Mucosa of gallbladder (tissue), 1 donor: Measurements from ENCODE around the gene SPOCK1. TPM values are rescaled to one million over a fixed set of nuclear protein-coding genes. Genes with fewer than 3 reads are reported as not detected.
"Not testable (repeated sequence)": the region's sequence is repeated elsewhere in the genome, so short reads cannot be mapped to it uniquely, and the experiment has no call there.

ENCODE experiments used
- DNase-seq: peaks from one replicate; pipeline ENCODE4 v3.0.0-alpha.2; 2020; ENCODE audit warnings: low spot score
- total RNA-seq: library from RNA; stranded (reverse); gene quantifications from one replicate; pipeline ENCODE4 v1.2.1, GENCODE V29; 2021
- donor health status: DM: no; HTN: no; CAD: no.

SPOCK1 gene
- total RNA-seq, 1 donor from 2014 or later: 13.6 TPM

DNA sequence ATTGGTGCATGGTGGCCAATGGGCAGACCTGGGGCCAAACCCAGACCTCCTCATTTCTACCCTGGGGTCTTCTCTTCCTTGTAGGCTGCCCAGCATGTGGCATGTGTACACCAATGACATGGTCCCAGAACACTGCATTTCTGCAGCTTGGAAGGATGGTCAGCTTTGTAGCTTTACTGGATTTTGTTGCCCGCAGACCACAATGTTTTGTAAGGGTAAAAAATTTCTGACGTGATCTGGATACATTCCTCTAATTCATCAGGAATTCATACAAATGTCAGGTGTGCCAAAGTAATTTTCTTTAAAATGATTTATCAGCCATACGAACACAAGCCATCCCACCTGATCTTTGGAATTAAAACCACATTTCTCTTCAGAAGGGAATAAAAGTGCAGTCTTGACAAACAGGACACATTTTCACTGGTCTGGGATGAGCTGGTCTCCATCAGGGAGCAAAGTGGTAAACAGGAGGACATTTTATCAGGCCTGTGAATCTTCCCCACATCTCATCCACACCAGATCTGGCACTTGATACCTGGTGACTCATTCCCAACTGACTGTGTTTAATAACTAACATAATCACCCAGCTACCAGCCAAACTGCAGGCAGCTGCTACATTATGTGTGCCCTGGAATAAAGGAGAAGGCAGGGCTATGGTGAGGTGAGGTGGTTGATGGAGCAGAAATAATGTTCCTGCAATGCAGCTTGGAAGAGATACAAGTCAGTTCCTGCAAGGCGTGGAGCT is 103.9 kb downstream of the SPOCK1 start:
- DNase-seq: no peak

DNA sequence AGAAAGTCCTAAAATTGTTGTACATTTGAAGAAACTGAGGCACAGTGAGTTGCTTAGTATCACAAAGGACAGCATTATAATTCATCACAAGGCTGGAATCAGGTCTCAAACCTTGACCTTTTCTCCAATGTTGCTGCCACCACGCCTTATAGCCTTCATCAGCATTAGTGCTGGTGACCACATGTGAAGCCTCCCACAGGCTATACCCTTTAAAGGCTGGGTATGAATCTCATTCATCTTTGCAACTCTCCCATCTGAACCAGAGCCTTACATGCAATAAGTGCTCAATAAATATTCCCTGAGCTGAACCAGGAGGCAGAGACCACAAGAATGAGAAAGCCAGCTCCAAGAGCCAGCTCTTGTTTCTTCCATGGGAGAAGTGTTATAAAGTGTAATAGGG is 104.7 kb downstream of the SPOCK1 start:
- DNase-seq: no peak

DNA sequence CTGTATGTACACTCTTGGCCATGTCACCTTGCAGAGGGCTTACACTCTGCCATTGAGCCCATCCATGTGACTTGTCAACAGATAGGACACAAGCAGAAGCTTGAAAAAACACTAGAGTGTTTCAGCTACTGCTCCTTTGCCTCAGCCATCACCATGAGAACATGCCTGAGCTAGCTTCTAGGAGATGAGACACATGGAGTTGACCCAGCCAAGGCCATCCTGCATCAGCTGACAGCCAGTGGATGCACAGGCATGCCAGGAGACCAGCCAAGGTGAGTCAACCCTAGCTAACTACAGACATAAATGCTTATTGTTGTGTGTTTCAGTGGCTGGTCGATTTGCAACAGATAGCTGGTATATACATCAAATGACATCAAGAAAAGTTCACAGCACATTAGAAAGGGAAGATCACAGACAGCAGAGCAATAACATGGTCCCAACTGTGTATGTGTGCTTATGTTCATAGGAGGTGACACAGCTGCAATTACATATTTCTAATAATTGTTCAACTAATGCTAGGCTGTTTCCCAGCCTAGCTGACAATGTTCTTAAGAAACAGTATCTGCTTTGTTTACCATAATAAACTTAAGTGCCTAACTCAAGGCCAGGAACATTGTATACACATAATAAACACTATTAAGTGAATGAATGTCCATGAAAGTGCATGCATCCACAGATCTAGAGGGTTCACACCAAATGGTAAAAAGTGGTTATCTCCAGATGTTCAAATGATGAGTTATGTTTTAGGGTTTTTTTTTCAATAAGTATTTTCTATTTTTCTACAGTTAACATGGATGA is 105.7 kb downstream of the SPOCK1 start:
- no peak for DNase-seq

DNA sequence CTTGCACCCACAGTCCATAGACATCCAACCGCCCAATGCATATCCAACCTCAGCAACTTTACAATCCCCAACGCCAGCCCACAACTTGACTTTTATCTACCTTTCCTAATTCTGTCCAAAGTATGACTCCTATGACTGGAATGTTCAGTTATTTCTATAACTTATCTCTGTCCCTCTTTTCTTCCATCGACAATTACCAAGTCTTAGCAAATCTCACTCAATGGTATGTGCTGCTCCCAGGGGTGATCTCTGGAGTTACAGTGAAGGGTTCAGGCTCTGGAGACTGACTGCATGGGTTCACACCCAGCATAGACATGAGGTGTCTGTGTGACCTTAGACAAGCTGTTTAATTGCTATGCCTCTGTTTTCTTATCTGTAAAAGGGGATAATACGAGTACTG is 106.9 kb downstream of the SPOCK1 start:
- DNase-seq: no peak

DNA sequence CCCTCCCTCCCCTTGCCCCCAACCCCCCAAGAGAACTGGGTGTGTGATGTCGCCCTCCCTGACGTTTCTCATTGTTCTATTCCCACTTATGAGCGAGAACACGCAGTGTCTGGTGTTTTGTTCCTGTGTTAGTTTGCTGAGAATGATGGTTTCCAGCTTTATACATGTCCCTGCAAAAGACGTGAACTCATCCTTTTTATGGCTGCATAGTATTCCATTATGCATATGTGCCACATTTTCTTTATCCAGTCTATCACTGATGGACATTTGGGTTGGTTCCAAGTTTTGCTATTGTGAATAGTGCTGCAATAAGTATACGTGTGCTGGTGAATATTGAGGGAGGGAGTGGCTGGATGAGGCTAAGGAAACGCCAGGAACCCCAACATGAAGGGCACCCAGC is 108.1 kb downstream of the SPOCK1 start:
- DNase-seq: not testable (repeated sequence)

DNA sequence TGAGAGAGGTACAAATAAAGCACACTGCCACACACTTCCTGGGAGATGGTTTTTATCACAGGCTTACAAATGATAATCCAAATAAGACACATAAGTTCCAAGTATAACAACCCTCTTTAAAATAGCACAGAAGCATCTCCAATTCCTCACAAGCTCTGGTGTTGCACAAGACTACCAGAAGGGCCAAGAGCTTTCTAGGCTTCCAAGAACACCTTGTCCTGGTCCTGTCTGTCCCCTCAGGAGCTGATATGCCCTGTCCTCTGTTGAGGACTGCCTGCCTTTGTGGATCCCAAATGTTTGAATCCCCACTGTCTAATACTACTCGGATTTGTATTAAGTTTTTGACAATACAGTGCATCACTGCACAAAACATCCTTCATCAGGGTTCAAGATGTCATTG is 110.1 kb downstream of the SPOCK1 start:
- DNase-seq: no peak

DNA sequence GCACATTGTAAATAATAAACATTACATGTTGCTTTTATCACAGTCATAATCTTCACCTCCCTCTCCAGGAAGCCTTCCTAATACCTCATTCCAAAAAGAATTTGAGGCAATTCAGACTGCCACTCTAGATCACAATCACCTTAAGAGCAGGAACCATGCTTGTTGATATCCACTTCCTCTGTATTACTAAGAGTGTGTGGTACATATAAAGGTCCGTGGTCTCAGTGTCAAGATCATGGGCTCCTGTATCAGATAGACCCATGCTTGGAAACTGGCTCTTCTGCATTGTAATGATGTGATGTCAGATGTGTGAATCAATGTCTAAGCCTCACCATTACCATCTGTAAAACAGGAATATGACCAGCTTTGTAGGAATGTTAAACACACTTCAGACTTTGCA is 114.1 kb downstream of the SPOCK1 start:
- DNase-seq: no peak

DNA sequence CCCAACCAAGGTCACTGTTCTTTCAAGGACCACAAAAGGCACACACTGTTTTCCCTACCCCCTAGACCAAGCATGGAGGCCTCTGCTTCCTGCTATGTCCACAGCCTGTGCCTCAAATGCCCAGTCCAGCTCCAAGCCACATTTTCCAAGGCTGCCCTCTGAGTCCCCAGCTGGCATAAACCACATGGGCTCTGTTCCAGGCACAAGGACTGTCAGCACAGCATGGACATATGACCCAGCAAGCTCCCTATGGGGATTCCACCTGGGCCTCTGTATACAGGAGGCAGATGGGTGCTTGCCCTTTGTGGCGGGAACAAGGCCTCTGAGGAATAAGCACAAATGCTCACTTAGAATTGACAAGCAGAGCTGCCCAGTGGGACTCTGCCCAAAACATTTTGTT is 115.2 kb downstream of the SPOCK1 start:
- no peak for DNase-seq

DNA sequence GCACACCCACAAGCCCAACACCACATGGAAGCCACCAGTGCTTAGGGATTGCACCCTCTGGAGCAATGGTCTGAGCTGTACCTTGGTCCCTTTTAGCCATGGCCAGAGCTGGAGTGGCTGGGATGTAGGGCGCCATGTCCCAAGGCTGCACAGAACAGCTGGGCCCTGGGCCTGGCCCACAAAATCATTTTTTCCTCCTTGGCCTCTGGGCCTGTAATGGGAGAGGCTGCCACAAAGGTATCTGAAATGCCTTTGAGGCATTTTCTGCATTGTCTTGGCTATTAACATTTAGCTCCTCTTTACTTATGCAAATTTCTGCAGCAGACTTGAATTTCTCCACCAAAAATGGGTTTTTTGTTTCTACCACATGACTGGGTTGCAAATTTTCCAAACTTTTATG is 117.6 kb downstream of the SPOCK1 start:
- DNase-seq: no peak

DNA sequence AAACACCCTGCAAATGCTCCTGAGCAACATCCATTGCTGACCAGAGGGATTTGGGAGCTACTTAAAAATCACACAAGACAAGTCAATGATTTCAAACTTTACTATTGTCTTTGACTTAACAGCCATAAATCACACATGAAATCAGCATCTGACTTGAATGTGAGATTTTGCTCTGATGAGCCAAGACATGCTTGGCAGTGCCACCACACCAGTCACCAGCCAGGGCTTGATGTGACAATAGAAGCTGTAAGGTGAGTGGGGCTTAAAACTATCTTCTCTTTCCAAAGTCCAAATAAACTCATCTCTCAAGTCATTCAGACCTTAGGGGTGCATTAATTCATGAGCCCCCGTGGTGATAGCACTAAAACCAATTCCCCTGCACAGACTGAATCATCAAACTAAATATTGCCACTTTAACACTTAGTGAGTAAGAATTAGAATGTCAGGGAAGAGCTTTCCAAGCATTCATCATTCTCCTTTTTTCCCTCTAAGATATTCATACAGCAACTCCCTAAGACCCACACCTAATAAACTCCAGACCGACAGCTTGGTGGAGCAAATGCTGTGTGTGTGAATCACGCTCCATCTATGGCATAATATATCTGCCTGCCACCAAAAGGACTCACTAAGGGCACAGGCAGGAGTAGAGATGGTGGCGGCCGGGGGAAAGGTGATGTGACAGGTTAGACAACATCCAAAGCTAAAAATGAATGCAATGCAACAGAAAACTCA is 119.4 kb downstream of the SPOCK1 start:
- no peak for DNase-seq

DNA sequence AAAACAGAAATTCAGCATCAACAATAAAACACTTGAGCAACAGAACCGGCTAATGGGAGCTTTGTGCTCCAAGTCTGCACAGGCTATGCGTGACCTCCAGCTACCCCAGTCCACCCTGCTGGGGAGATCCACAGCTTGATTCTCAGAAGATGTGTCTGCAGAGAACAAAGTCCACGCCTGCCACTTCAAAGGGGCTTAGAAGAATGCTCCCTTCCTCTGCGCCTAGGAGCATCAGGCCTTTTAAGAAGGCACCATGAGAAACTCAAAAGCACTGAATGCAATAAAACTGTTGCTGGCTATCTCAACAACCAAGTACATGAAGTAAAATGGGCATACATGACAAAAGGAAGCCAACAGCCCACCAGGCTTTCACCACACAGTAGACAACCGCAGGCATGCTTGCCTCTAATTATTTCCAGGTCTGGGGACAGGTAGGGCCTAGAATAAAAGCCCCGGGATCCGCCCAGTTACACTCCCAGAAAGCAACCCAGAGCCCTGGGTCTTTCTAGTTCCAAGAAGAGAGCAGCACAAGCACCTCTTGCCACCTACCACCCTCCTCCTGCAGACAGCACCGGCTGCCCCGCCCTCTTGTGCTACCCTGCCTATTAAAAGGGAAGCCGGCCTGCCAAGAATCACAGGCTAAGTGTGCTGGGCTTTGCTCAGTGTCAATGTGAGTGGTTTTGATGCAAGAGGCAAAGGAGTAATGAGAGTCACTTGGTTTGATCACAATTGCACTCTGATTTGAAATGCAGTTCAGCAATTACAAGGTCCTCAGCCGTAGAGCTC is 123.2 kb downstream of the SPOCK1 start:
- no peak for DNase-seq

DNA sequence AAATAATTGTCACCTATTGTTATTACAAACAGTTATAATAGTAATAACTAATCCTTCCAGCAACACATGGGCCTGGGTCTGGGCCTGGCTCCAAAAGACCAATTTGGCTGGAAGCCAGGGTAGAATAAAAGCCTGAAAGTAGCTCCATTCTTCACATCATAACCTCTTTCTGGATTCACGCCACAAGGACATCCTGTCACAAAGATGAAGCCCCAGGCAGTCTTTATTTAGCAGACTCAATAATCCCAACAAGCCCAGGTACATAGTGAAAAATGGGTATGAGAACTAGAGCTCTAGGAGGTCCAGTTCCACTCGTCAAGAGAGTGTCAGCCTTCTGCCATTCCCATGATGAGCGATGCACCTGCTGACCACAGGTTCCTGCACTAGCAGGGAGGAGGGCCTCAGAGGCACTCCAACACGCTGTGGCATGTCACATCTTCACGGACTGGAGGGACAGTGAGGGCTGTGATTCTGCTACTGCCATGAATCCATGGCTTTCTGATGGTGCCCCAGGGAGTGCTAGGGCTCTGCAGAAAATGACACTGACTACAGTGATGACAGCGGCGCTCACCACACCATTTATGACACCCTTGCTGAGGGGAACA is 124.9 kb downstream of the SPOCK1 start:
- DNase-seq: no peak

DNA sequence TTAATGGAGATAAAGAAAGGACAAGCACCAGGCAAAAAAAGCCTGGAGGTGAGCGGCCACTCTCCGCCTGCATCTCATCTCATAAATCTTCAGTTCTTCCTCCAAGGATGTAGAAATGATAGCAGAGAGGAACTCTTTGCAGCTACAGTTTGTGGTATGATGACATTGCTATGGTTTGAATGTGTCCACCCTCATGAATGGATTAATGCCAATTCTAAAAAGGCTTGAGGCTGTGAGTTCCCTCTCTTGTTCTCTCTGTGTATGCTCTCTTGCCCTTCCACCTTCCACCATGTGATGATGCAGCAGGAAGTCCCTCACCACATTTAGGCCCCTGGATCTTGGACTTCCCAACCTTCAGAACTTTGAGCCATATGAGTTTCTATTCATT is 126.4 kb downstream of the SPOCK1 start:
- DNase-seq: no peak

DNA sequence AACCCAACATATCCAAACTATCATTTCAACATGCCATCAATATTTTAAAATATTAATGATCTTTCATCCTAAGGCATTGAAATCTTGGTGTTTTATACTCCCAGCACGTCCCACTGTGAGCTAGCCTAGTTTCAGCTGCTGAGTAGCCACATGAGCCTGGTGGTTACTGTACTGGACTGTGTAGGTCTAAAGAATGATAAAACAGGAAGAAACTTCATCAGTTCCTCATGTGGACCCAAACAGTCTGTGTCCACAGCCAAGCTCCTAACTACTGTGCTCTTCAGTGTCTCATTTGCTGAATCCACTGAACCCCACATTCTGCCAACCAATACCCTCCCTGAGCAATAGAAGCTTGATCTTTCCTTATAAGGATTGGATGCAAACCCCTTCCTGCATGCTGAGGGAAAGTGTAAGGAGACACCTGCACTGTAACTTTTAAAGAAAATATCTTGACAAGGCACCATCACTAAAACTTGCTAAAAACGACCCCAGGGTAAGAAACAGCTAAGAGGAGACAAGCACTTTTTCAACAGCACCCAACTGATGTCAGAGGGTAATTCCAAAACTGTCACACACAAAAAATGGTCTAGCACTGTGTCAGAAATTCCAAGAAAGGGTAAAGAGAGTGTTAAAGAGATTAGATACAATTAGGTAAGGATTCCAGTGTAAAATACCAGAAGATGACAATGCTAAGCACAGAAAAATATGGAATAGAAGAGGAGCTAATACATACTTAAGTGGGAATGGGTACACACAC is 126.9 kb downstream of the SPOCK1 start:
- DNase-seq: no peak

DNA sequence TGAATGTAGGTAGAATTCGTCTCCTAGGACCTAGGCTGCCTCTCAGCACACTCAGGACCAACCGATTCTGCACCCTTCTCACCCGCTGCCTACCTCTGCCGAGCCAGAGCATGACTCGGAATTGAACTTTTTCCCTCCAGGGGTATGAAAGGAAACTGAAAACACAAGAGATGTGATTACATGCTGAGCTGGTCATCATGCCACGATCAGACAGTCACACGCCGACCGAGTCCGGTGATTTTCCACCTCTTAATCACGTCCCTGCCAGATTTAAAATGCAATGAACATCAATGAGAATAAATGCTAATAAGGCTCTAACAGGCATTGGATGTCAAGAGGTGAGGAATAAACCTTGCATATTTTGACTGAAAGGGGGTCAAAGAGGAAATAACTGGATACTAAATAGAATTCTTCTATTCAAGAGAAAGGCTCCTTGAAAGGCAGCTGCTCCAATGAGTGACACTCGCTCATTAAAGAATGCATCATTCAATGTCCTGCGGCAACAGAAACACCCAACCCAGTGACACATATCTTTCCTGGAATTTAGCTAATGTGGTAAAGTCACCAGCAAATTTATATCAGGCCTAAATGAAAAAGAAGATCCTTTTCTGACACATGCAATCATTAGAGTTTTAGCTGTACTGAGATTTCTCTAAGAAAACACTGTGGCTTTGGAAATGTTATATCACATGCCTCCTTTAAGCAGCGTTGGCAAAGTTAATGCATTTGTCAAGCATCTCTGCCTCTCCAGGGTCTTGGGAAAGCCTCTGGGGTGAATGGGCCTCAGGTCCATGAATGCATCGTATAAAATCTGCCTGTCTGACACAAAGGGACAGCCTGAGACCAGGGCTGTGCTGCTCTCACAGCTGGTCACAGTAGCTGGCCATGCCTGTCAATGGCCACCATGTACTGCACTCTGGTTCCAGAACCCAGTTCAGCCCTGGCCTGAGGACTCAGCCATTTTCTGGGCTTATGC is 128.7 kb downstream of the SPOCK1 start:
- DNase-seq: no peak

DNA sequence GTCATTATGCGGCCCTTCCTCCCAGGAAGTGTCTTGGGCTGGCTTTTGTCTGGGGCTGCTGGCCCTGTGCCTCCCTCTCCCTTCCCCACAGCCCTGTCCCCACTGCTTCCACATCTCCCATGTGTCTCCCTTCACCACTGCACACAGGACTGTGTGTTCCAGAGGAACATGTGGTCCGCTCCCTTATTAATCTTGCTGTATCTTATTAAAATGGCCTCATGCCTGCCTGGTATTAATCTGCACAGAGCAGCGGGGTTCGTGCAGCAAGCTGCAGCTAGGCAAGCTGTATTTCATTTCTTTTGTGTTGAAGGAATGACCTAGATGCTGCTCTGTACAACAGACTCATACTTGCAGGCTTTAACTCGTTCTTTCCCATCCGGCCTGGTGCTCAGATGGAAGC is 130.5 kb downstream of the SPOCK1 start:
- no peak for DNase-seq

DNA sequence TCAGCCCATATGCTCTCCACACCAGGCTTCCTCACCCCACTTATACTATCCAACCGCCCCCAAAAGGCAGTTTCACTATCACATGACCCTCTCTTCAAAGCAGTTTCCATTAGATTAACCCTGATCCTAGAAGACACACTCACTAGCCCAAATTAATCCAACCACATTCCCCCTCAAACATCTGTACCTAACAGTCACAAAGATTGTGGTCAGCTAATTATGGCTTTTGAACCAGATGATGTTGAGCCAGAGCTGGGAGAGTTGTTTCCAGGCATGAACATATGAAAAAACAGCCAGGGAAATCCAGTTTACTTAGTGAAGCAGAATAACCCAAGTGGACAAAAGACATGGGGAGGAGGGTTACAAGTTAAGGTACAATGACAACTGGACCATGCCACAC is 131.2 kb downstream of the SPOCK1 start:
- no peak for DNase-seq

DNA sequence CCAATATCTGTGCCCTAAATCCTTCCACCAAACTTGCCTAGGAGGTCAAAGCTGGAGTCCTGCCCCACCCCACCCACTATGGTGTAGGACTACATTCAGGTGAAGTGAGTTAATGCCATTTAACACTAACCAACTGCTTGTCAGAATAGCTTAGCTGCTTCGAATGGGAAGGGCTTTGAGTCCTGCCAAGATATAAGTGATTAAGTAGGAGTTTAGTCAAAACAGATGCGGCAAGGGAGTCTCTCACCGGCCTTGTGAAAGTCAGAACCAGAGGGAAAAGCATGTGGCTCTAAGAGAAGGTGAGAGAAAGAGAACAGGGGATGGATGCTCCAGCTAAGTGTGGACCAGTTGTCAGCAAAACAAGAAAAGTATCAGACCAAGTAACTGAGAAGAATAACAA is 132.6 kb downstream of the SPOCK1 start:
- DNase-seq: no peak

DNA sequence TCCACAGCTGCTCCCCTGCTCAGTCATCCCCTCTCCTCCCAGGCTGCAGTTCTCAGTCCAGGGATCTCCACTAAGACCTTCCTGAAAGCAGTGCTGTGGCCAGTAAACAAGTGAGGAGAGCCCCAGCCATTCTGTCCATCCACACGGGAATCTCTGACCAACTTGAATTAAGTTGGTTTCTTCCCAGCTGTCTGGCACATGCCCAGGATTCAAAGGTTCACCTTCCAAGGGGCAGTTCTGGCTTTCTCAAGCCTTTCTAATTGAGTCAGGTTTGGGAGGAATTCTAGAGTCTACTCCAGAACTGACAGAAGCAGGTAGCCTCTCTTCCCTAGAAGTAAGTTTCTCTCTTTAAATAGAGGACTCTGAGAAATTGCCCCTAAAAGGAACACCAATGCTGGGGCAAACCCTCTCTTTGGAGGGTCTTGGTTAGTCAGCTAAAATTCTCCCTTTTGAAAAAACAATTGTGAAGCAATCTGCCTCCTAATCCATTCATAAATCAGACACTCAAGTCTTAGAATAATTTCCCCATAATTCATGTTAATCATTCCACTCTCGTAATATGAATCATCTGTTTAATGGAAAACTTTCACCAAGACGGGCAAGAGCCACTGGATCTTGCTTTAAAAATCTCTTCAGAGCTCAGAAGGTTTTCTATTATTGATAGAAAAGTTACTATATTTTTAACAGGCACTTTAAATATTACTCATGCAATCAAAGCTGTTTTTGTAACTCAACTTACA is 133.8 kb downstream of the SPOCK1 start:
- no peak for DNase-seq
